Renal cortex interstitium (tissue), 11 donors: ENCODE measurements around the gene FMN1. TPM values are rescaled to one million over a fixed set of nuclear protein-coding genes. Genes with fewer than 3 reads are reported as not detected.

Source experiments
- DNase-seq, 11 donors: peaks; one replicate each; pipeline ENCODE4 v3.0.0-alpha.2; 2013; ENCODE audit warnings: low read depth in 9 of 11, low spot score in 4 of 11; ENCODE audit errors: extremely low read depth in 1 of 11
- polyA plus RNA-seq, 3 donors: library from polyadenylated mRNA; unstranded; fragments of 120-200 nt; gene quantifications; one replicate each; pipeline ENCODE4 v1.2.1, GENCODE V29; 2013; ENCODE audit not compliant: insufficient read length in 3 of 3

The FMN1 gene
- polyA plus RNA-seq, 3 donors, result 16.9 to 21.1 (median 19.9) TPM

- no peak for DNase-seq
These were observed 154.0 kb downstream of the FMN1 start for GRCh38 chr15:33040496-33040895.

GRCh38 chr15:33034588-33034987 is 159.9 kb downstream of the FMN1 start:
- no peak for DNase-seq

GRCh38 chr15:33032053-33032452 is 162.5 kb downstream of the FMN1 start:
- no peak for DNase-seq

GRCh38 chr15:33031324-33031821 is 163.1 kb downstream of the FMN1 start:
- DNase-seq, result no peak

- no peak for DNase-seq
These were observed 164.2 kb downstream of the FMN1 start for GRCh38 chr15:33030315-33030714.

- DNase-seq, result no peak
These were observed 165.3 kb downstream of the FMN1 start for GRCh38 chr15:33029109-33029652.

GRCh38 chr15:33028495-33028894 is 166.0 kb downstream of the FMN1 start:
- no peak for DNase-seq

- DNase-seq, result no peak
These were observed 167.0 kb downstream of the FMN1 start for GRCh38 chr15:33027306-33028035.

- no peak for DNase-seq
These were observed 167.9 kb downstream of the FMN1 start for GRCh38 chr15:33026614-33027013.

GRCh38 chr15:33022629-33023028 is 171.9 kb downstream of the FMN1 start:
- DNase-seq, result peak in 2 of 11 donors; percentile 16 to 39

GRCh38 chr15:33021806-33022389 is 172.6 kb downstream of the FMN1 start:
- peak in 2 of 11 donors; percentile 44 to 56 for DNase-seq

GRCh38 chr15:33019354-33019981 is 175.0 kb downstream of the FMN1 start:
- DNase-seq, result no peak

- no peak for DNase-seq
These were observed 178.0 kb downstream of the FMN1 start for GRCh38 chr15:33016405-33017024.

- no peak for DNase-seq
These were observed 179.9 kb downstream of the FMN1 start for GRCh38 chr15:33014586-33014985.

GRCh38 chr15:33013827-33014445 is 180.6 kb downstream of the FMN1 start:
- DNase-seq, result no peak

- no peak for DNase-seq
These were observed 182.5 kb downstream of the FMN1 start for GRCh38 chr15:33011976-33012375.

GRCh38 chr15:33009603-33010002 is 184.9 kb downstream of the FMN1 start:
- no peak for DNase-seq

- no peak for DNase-seq
These were observed 185.5 kb downstream of the FMN1 start for GRCh38 chr15:33009026-33009425.
